Transverse colon (tissue), 4 donors: ENCODE measurements around the gene SNPH.

Source experiments
- CTCF ChIP-seq, 5 experiments: fragments of 200-600 bp in 3 of 5; fragments of 450-650 bp in 2 of 5; sonication (generic) in 3 of 5; IDR thresholded peaks; 1 replicate in 2 of 5; 2 replicates in 3 of 5; pipeline ENCODE4 v1.5.1; 2016 to 2017; ENCODE audit warnings: antibody characterized with exemption in 5 of 5, inconsistent platforms in 3 of 5, mild to moderate bottlenecking in 2 of 5, moderate library complexity in 1 of 5
- EP300 ChIP-seq: sonication (generic); formaldehyde crosslinking; IDR thresholded peaks from one replicate; pipeline ENCODE4 v1.6.1; 2017; ENCODE audit warnings: antibody characterized with exemption, low read depth
- POLR2AphosphoS5 ChIP-seq, 3 donors: sonication (generic); formaldehyde crosslinking; IDR thresholded peaks; one replicate each; pipeline ENCODE4 v1.6.1; 2016; ENCODE audit warnings: antibody characterized with exemption in 3 of 3

GRCh38 chr20:1293641-1294379 lies 27.7 kb downstream of the SNPH start:
- TF ChIP-seq CTCF (IDR thresholded peaks at IDR 0.05) (no peak), POLR2AphosphoS5 (IDR thresholded peaks at IDR 0.05) (no peak), EP300 (no peak)
